HG03575 (cell line): Measurements from ENCODE around the gene LENEP.
"Not testable (repeated sequence)": the region's sequence is repeated elsewhere in the genome, so short reads cannot be mapped to it uniquely, and the experiment has no call there.

Experiments
- ATAC-seq: cut with Tn5 transposase; IDR thresholded peaks from one replicate; pipeline ENCODE4 v1.9.1; 2021; ENCODE audit not compliant: unreplicated experiment, insufficient number of reproducible peaks, low FRiP score; ENCODE audit errors: extremely low read depth

LENEP gene

GRCh38 chr1:154992721-154993571 lies 440 bp upstream of the LENEP start:
- ATAC-seq, result no peak

- ATAC-seq, result no peak
These were observed 842 bp downstream of the LENEP start for GRCh38 chr1:154994269-154994587.

- no peak for ATAC-seq
These were observed 1.2 kb downstream of the LENEP start for GRCh38 chr1:154994591-154994990.

- ATAC-seq, result not testable (repeated sequence)
These were observed 2.1 kb downstream of the LENEP start for GRCh38 chr1:154995301-154995983.

GRCh38 chr1:154996966-154997701 lies 3.7 kb downstream of the LENEP start:
- no peak for ATAC-seq

GRCh38 chr1:154998201-154998780 lies 4.9 kb downstream of the LENEP start:
- no peak for ATAC-seq

GRCh38 chr1:154998818-154999570 lies 5.6 kb downstream of the LENEP start:
- ATAC-seq, result no peak

GRCh38 chr1:154999571-155000410 lies 6.4 kb downstream of the LENEP start:
- no peak for ATAC-seq

- ATAC-seq, result no peak
These were observed 7.0 kb downstream of the LENEP start for GRCh38 chr1:155000411-155000725.

GRCh38 chr1:155000726-155001424 lies 7.5 kb downstream of the LENEP start:
- no peak for ATAC-seq

- no peak for ATAC-seq
These were observed 8.0 kb downstream of the LENEP start for GRCh38 chr1:155001425-155001674.

GRCh38 chr1:155001675-155002463 lies 8.5 kb downstream of the LENEP start:
- ATAC-seq, result no peak

- ATAC-seq, result no peak
These were observed 9.3 kb downstream of the LENEP start, which contains the start of gene ZBTB7B for GRCh38 chr1:155002464-155003226. TSS of gene ZBTB7B (plus strand) at chr1:155002802. CDS start at chr1:155014661, 11,859 bp downstream.

GRCh38 chr1:155003227-155003765 lies 9.9 kb downstream of the LENEP start:
- no peak for ATAC-seq

- ATAC-seq, result no peak
These were observed 10.5 kb downstream of the LENEP start for GRCh38 chr1:155003766-155004351.
